ENCODE data around the gene LRP3. TPM values are rescaled to one million over a fixed set of nuclear protein-coding genes. Genes with fewer than 3 reads are reported as not detected.

The LRP3 gene
- total RNA-seq, 1 donor from 2014 or later: 46.9 TPM

GRCh38 chr19:33196446-33197193 lies 2.5 kb downstream of the LRP3 start:
- Mint-ChIP-seq H3K27ac (ENCODE audit: unreplicated experiment) (no peak overlapping the region), H3K4me3 (ENCODE audit: unreplicated experiment) (no peak overlapping the region), H3K4me1 (ENCODE audit: low read depth, unreplicated experiment) (no peaks in the 10 kb centered on the region), H3K36me3 (ENCODE audit: unreplicated experiment) (no peaks in the 10 kb centered on the region), H3K27me3 (ENCODE audit: unreplicated experiment) (peaks cover 6% of the 10 kb centered on the region), H3K9me3 (ENCODE audit: unreplicated experiment) (peaks cover 10% of the 10 kb centered on the region)
- DNase-seq: no peak
- no peak for TF ChIP-seq CTCF (IDR thresholded peaks at IDR 0.05; ENCODE audit: partially characterized antibody, unreplicated experiment)

GRCh38 chr19:33197591-33198000 lies 3.5 kb downstream of the LRP3 start:
- Mint-ChIP-seq H3K4me1 (ENCODE audit: low read depth, unreplicated experiment) (no peaks in the 10 kb centered on the region), H3K4me3 (ENCODE audit: unreplicated experiment) (no peak overlapping the region), H3K27ac (ENCODE audit: unreplicated experiment) (no peak overlapping the region), H3K27me3 (ENCODE audit: unreplicated experiment) (peaks cover 6% of the 10 kb centered on the region), H3K36me3 (ENCODE audit: unreplicated experiment) (no peaks in the 10 kb centered on the region), H3K9me3 (ENCODE audit: unreplicated experiment) (peaks cover 9% of the 10 kb centered on the region)
- no peak for DNase-seq
- no peak for TF ChIP-seq CTCF (IDR thresholded peaks at IDR 0.05; ENCODE audit: partially characterized antibody, unreplicated experiment)

- Mint-ChIP-seq H3K27ac (ENCODE audit: unreplicated experiment) (no peak overlapping the region), H3K9me3 (ENCODE audit: unreplicated experiment) (peaks cover 7% of the 10 kb centered on the region), H3K4me1 (ENCODE audit: low read depth, unreplicated experiment) (no peaks in the 10 kb centered on the region), H3K4me3 (ENCODE audit: unreplicated experiment) (no peak overlapping the region), H3K36me3 (ENCODE audit: unreplicated experiment) (peaks cover 5% of the 10 kb centered on the region), H3K27me3 (ENCODE audit: unreplicated experiment) (peaks cover 6% of the 10 kb centered on the region)
- no peak for DNase-seq
- TF ChIP-seq CTCF (IDR thresholded peaks at IDR 0.05; ENCODE audit: partially characterized antibody, unreplicated experiment): no peak
Measured at GRCh38 chr19:33198169-33198568, 4.0 kb downstream of the LRP3 start.

GRCh38 chr19:33199441-33200265 lies 5.5 kb downstream of the LRP3 start:
- Mint-ChIP-seq H3K4me1 (ENCODE audit: low read depth, unreplicated experiment) (no peaks in the 10 kb centered on the region), H3K36me3 (ENCODE audit: unreplicated experiment) (peaks cover 6% of the 10 kb centered on the region), H3K9me3 (ENCODE audit: unreplicated experiment) (peaks cover 7% of the 10 kb centered on the region), H3K27me3 (ENCODE audit: unreplicated experiment) (peaks cover 4% of the 10 kb centered on the region), H3K4me3 (ENCODE audit: unreplicated experiment) (no peak overlapping the region), H3K27ac (ENCODE audit: unreplicated experiment) (no peak overlapping the region)
- no peak for TF ChIP-seq CTCF (IDR thresholded peaks at IDR 0.05; ENCODE audit: partially characterized antibody, unreplicated experiment)
- DNase-seq: no peak

- Mint-ChIP-seq H3K36me3 (ENCODE audit: unreplicated experiment) (peaks cover 6% of the 10 kb centered on the region), H3K4me1 (ENCODE audit: low read depth, unreplicated experiment) (no peaks in the 10 kb centered on the region), H3K4me3 (ENCODE audit: unreplicated experiment) (no peak overlapping the region), H3K9me3 (ENCODE audit: unreplicated experiment) (peaks cover 7% of the 10 kb centered on the region), H3K27ac (ENCODE audit: unreplicated experiment) (no peak overlapping the region), H3K27me3 (ENCODE audit: unreplicated experiment) (peaks cover 2% of the 10 kb centered on the region)
- no peak for TF ChIP-seq CTCF (IDR thresholded peaks at IDR 0.05; ENCODE audit: partially characterized antibody, unreplicated experiment)
- no peak for DNase-seq
Measured at GRCh38 chr19:33201473-33201872, 7.3 kb downstream of the LRP3 start.

Measured in glutamatergic neuron (in vitro differentiated cells).